Aorta (tissue), 5 donors: Measurements from ENCODE around the gene GRK4. TPM values are rescaled to one million over a fixed set of nuclear protein-coding genes. Genes with fewer than 3 reads are reported as not detected.

Experiments
- ATAC-seq: fragments of 200-7000 bp; cut with Tn5 transposase; one replicate; pipeline ENCODE4 v1.9.1; 2022; ENCODE audit warnings: moderate library complexity; ENCODE audit not compliant: low FRiP score
- DNase-seq, 2 donors: peaks; one replicate each; pipeline ENCODE4 v3.0.0-alpha.2; 2020
- H3K27ac ChIP-seq, 2 donors: one replicate each; pipeline ENCODE4 v1.5.1; 2013; ENCODE audit warnings: low read length in 2 of 2, mild to moderate bottlenecking in 2 of 2, moderate library complexity in 2 of 2, control low read depth in 1 of 2, inconsistent platforms in 1 of 2, low read depth in 1 of 2
- H3K27me3 ChIP-seq, 2 donors: one replicate each; pipeline ENCODE4 v1.6.1; 2013; ENCODE audit warnings: control low read depth in 1 of 2, low read length in 1 of 2, mild to moderate bottlenecking in 1 of 2, moderate library complexity in 1 of 2; ENCODE audit not compliant: insufficient read depth in 2 of 2, control insufficient read depth in 1 of 2
- H3K36me3 ChIP-seq, 2 donors: one replicate each; pipeline ENCODE4 v1.6.1; 2013; ENCODE audit warnings: control low read depth in 1 of 2, low read length in 1 of 2, mild to moderate bottlenecking in 1 of 2; ENCODE audit not compliant: insufficient read depth in 2 of 2, control insufficient read depth in 1 of 2
- H3K4me1 ChIP-seq, 2 donors: one replicate each; pipeline ENCODE4 v1.6.1; 2013; ENCODE audit warnings: low read length in 2 of 2, control low read depth in 1 of 2, mild to moderate bottlenecking in 1 of 2, moderate library complexity in 1 of 2; ENCODE audit not compliant: insufficient read depth in 2 of 2, control insufficient read depth in 1 of 2
- H3K4me3 ChIP-seq, 2 donors: one replicate each; pipeline ENCODE4 v1.5.1; 2013; ENCODE audit warnings: low read length in 2 of 2, control low read depth in 1 of 2, mild to moderate bottlenecking in 1 of 2
- H3K9me3 ChIP-seq: one replicate; pipeline ENCODE4 v1.6.1; 2013; ENCODE audit warnings: mild to moderate bottlenecking, low read length; ENCODE audit not compliant: control insufficient read depth
- WGBS, 2 donors: extraction: QIAGEN DNeasy Blood & Tissue Kit; methylation state at CpG; one replicate each; pipeline ENCODE4 v1.1.7; 2013; 5-methylcytosine and 5-hydroxymethylcytosine counted together
- intact Hi-C, 2 donors: fragments of 100-400 bp; cut with DNase I; formaldehyde crosslinking; loops; one replicate each; pipeline versions ENCODE4 v1.14.2 to v1.15.0; 2022
- polyA plus RNA-seq, 2 donors: library from polyadenylated mRNA; stranded (reverse); fragments of 200-250 nt; gene quantifications; one replicate each; pipeline ENCODE4 v1.2.3, GENCODE V29; 2013
- total RNA-seq, 2 donors: library from RNA; stranded (reverse); fragmentation: NEBNext Ultra II Directional; extraction: Animal tissue kit (Norgen Biotek cat#: 25700); gene quantifications; one replicate each; pipeline ENCODE4 v1.2.1, GENCODE V29; 2021
- donor health status: healthy with polysubstance abuse.
- donor health status: Bipolar disorder and iron deficiency.
- donor health status: DM: no; HTN: no; CAD: no.
- donor health status: DM: no; HTN: no; CAD: no.
- donor health status: DM: yes; HTN: yes; CAD: no.

GRK4 gene
- total and polyA plus RNA-seq, 4 donors, result 3.6 to 10.8 (median 7.2) TPM

GRCh38 chr4:3073158-3074077 is 110.0 kb downstream of the GRK4 start:
- H3K4me1 ChIP-seq, result no peaks in the 10 kb centered on the region
- ATAC-seq (peak; percentile 0), DNase-seq (peak in 1 of 2 donors; percentile 64)
- intact Hi-C loops, result no loop called here
- 9% methylated on average over 42 to 54 of the region's 54 CpGs for WGBS, 2 donors
- H3K27ac ChIP-seq, result no peak overlapping the region
- H3K9me3 ChIP-seq, result no peaks in the 10 kb centered on the region
- H3K4me3 ChIP-seq, result peak overlapping the region; percentile 62 to 70
- no peaks in the 10 kb centered on the region for H3K27me3 ChIP-seq
- H3K36me3 ChIP-seq, result no peaks in the 10 kb centered on the region

GRCh38 chr4:3074078-3074845 is 110.9 kb downstream of the GRK4 start, which contains the start of the genes HTT and HTT-AS:
Gene HTT, plus strand, starts transcription at chr4:3074681. Its CDS starts 145 bp downstream, at chr4:3074826.
Gene HTT-AS, minus strand, starts transcription at chr4:3074538.
- peak within 1 kb of the TSS in 1 of 2 donors; percentile 60 for H3K27ac ChIP-seq
- no peaks in the 10 kb centered on the region for H3K4me1 ChIP-seq
- 0 to 2% methylated on average over 29 to 81 of the region's 81 CpGs for WGBS, 2 donors
- peak within 1 kb of the TSS; percentile 70 to 83 for H3K4me3 ChIP-seq
- peak; percentile 98 to 100 for DNase-seq
- ATAC-seq, result peak; percentile 96
- no peaks in the 10 kb centered on the region for H3K9me3 ChIP-seq
- H3K36me3 ChIP-seq, result no peaks in the 10 kb centered on the region
- intact Hi-C loops, result no loop called here
- H3K27me3 ChIP-seq, result no peaks in the 10 kb centered on the region

- Histone ChIP-seq H3K27ac (peak overlapping the region in 1 of 2 donors; percentile 60), H3K4me3 (peak overlapping the region; percentile 55 to 83), H3K36me3 (no peaks in the 10 kb centered on the region), H3K4me1 (no peaks in the 10 kb centered on the region), H3K27me3 (no peaks in the 10 kb centered on the region), H3K9me3 (no peaks in the 10 kb centered on the region)
- DNase-seq (peak; percentile 83 to 85), ATAC-seq (no peak)
- intact Hi-C loops, result no loop called here
- 0% methylated on average over 34 to 60 of the region's 60 CpGs for WGBS, 2 donors
These were observed 111.7 kb downstream of the GRK4 start for GRCh38 chr4:3074846-3075651.

GRCh38 chr4:3075652-3075981 is 112.2 kb downstream of the GRK4 start:
- ATAC-seq (no peak), DNase-seq (no peak)
- Histone ChIP-seq H3K36me3 (no peaks in the 10 kb centered on the region), H3K4me3 (peak overlapping the region; percentile 55 to 83), H3K27ac (no peak overlapping the region), H3K4me1 (no peaks in the 10 kb centered on the region), H3K9me3 (no peaks in the 10 kb centered on the region), H3K27me3 (no peaks in the 10 kb centered on the region)
- intact Hi-C loops, result no loop called here
- 1 to 2% methylated on average over 7 to 8 of the region's 8 CpGs for WGBS, 2 donors

- intact Hi-C loops, result no loop called here
- H3K4me3 ChIP-seq, result no peak overlapping the region
- H3K27ac ChIP-seq, result no peak overlapping the region
- DNase-seq (no peak), ATAC-seq (no peak)
- no peaks in the 10 kb centered on the region for H3K4me1 ChIP-seq
- no peaks in the 10 kb centered on the region for H3K36me3 ChIP-seq
- no peaks in the 10 kb centered on the region for H3K9me3 ChIP-seq
- no peaks in the 10 kb centered on the region for H3K27me3 ChIP-seq
- WGBS, 2 donors, result 77 to 78% methylated on average over 2 of the region's 2 CpGs
These were observed 114.4 kb downstream of the GRK4 start for GRCh38 chr4:3077796-3078195.

GRCh38 chr4:3079694-3080123 is 116.3 kb downstream of the GRK4 start:
- 86% methylated on average over 6 of the region's 6 CpGs for WGBS, 2 donors
- no peaks in the 10 kb centered on the region for H3K4me1 ChIP-seq
- DNase-seq, result no peak
- H3K4me3 ChIP-seq, result no peak overlapping the region
- H3K27ac ChIP-seq, result no peak overlapping the region
- intact Hi-C loops, result no loop called here
- ATAC-seq, result no peak
- no peaks in the 10 kb centered on the region for H3K27me3 ChIP-seq
- H3K9me3 ChIP-seq, result no peaks in the 10 kb centered on the region
- H3K36me3 ChIP-seq, result no peaks in the 10 kb centered on the region

- H3K36me3 ChIP-seq, result peaks cover 2 to 3% of the 10 kb centered on the region in 2 donors
- no peak overlapping the region for H3K27ac ChIP-seq
- no peak for DNase-seq
- H3K9me3 ChIP-seq, result no peaks in the 10 kb centered on the region
- 73 to 80% methylated on average over 6 of the region's 6 CpGs for WGBS, 2 donors
- H3K4me3 ChIP-seq, result no peak overlapping the region
- intact Hi-C loops, result no loop called here
- no peak for ATAC-seq
- H3K27me3 ChIP-seq, result no peaks in the 10 kb centered on the region
- H3K4me1 ChIP-seq, result no peaks in the 10 kb centered on the region
These were observed 119.6 kb downstream of the GRK4 start for GRCh38 chr4:3082925-3083515.

- DNase-seq (no peak), ATAC-seq (no peak)
- H3K27ac ChIP-seq, result no peak overlapping the region
- intact Hi-C loops, result no loop called here
- no peaks in the 10 kb centered on the region for H3K9me3 ChIP-seq
- H3K27me3 ChIP-seq, result no peaks in the 10 kb centered on the region
- no peak overlapping the region for H3K4me3 ChIP-seq
- H3K36me3 ChIP-seq, result peaks cover 2 to 3% of the 10 kb centered on the region in 2 donors
- H3K4me1 ChIP-seq, result no peaks in the 10 kb centered on the region
- 22 to 68% methylated on average over 1 of the region's 1 CpG for WGBS, 2 donors
These were observed 120.4 kb downstream of the GRK4 start for GRCh38 chr4:3083732-3084131.
